ENCODE data around the gene SVBP.
A peak's percentile ranks its signal among the peaks of the same experiment; 100 is the strongest.
"Not testable (repeated sequence)": the region's sequence is repeated elsewhere in the genome, so short reads cannot be mapped to it uniquely, and the experiment has no call there.

SVBP gene, protein sequence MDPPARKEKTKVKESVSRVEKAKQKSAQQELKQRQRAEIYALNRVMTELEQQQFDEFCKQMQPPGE

DNA sequence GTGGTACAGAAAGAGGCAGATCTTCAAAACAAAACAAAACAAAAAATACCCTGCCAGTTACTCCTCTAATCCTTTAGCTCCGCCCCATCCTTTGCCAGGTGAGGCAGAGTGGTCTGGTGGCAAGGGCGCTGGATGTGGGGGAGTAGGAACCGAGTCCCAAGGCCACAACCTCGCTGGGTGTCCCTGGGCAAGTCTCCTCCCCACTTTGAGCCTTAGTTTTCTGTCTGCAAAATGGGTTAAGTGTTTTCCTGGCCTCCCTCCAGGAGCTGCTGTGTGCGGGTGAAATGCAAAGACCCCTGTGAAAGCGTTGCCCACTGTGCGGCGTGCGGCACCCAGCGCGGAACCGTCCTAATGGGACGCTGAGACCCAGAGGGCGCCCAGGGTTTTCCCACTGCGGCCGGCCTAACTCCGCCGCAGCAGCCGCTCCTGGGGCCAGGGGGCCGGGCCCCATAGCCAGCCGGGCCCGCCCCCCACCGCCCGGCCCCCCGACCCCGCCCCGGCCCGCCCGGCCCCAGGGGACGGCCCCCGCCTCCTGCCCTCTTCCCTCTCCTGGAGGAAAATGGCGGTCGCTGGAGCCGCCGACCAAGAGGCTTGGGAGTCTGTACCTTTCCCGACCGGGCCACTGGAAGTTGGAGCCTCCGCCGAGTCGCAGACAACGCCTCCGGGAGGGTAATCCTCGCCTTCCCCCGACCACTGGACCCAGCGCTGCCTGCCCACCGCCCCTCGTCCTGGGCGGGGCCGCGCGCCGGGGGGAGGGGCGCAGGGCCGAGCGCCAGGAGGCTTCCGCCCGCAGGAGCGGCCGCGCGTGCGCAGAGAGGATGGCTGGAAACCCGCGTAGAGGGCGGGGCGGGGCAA lies at the start of gene SVBP, which contains the start of gene ERMAP:
Gene SVBP (minus strand): TSS at position 813 of the 855 bp plus-strand sequence. CDS start 853 bp downstream, outside the sequence.
Gene ERMAP (plus strand): TSS at position 538 of the 855 bp plus-strand sequence. CDS start 13,327 bp downstream, outside the sequence.
- DNase-seq (ENCODE audit: low spot score) = peak; percentile 90

DNA sequence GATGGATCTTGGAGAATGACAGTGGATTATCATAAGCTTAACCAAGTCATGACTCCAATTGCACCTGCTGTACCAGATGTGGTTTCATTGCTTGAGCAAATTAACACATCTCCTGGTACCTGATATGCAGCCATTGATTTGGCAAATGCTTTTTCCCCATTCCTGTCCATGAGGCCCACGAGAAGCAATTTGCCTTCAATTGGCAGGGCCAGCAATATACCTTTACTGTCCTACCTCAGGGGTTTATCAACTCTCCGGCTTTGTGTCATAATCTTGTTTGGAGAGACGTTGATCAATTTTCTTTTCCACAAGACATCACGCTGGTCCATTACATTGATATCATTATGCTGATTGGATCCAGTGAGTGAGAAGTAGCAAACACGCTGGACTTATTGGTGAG lies 49.4 kb upstream of the SVBP start:
- DNase-seq (ENCODE audit: low spot score) = no peak

DNA sequence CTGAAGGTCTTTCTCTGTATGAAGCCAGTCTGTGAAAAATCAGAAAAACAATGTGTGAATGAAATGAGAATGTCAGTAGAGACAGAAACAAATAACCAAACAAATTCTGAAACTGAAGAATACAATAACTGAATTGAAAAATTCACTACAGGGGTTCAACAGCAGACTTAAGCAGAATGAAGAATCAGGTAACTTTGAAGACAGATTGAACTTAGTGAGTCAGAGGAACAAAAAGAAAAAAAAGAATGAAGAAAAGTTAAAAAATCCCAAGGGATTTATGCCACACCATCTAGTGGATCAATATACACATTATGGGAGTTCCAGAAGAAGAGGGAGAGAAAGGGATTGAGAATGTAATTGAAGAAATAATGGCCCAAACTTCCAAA lies 43.8 kb upstream of the SVBP start:
- DNase-seq (ENCODE audit: low spot score) = no peak

DNA sequence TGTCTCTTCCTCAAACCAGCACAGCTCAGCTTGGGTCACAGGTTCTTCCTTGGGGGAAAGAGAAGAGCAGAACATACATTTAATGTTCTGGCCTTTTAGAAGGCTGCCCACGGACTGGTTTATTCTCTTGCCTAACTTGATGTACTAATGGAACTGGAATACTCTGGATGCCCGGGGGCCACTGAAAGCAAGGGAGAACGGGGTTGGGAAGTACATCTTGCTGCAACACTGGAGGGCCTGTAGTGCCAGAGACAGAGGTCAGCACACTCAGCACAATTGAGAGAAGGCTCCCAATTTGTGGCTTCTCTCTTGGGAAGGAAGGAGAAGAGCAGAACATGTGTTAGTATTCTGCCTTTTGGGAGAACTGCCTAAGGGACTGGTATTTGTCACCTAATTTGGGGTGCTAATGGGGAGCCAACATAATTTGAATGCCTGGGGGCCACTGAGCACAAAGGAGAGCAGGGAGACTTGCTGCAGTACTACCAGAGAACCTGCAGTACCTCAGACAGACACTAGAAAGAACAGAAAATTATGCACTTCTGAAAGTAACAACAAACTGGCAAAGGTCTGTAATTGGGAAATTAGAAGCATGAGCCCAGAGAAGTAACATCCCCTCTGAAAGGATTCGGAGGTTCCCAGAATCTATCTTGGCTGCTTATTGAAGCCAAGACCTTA lies 43.3 kb upstream of the SVBP start:
- no peak for DNase-seq (ENCODE audit: low spot score)

DNA sequence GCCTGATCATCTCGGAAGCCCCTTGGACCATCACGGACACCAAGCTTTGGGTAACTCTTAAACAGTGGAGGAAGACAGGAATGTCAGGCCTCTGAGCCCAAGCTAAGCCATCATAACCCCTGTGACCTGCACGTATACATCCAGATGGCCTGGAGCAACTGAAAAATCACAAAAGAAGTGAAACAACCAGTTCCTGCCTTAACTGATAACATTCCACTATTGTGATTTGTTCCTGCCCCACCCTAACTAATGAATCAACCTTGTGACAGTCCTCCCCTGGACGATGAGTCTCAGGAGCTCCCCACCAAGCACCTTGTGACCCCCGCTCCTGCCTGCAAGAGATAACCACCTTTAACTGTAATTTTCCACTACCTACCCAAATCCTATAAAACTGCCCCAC lies 42.2 kb upstream of the SVBP start:
- not testable (repeated sequence) for DNase-seq (ENCODE audit: low spot score)

DNA sequence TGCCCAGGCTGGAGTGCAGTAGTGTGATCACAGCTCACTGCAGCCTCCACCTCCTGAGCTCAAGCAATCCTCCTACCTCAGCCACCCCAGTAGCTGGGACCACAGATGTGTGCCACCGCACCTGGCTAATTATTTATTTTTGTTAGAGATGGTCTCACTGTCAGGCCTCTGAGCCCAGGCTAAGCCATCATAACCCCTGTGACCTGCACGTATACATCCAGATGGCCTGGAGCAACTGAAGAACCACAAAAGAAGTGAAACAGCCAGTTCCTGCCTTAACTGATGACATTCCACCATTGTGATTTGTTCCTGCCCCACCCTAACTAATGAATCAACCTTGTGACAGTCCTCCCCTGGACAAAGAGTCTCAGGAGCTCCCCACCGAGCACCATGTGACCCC lies 39.4 kb upstream of the SVBP start:
- not testable (repeated sequence) for DNase-seq (ENCODE audit: low spot score)

DNA sequence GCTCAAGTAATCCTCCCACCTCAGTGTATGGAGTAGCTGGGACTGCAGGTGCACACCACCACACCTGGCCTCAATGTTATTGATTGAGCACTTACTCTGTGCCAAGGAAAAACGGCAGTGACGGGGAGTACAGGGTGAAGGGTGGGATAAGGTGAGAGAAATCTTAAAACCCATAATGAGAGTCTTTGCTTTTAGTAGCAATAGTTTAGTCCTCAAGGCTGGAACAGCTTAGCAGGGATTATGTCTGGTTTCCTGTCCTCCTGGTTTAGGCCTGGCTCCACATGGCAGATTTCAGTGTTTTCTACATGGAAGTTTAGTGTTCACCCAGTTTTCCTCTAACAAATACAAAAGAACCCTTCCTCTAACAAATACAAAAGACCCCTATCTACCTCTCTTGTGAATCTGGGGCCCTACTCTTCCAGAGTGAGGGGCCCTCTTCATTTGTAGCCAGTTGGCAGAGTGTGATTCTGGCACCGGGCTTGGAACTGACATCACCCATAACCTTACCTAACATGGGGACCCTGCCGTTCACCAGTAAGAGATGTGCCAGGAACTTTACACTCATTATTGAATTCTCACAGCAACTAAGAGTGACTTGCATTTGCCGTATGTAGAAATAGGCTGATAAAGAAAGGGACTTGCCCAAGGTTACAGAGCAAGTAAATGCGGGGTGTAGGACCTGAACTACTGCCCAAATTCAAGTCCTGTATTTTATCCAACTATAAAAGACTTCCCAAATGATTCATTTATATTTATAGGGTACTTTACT lies 36.1 kb upstream of the SVBP start:
- DNase-seq (ENCODE audit: low spot score) = no peak

DNA sequence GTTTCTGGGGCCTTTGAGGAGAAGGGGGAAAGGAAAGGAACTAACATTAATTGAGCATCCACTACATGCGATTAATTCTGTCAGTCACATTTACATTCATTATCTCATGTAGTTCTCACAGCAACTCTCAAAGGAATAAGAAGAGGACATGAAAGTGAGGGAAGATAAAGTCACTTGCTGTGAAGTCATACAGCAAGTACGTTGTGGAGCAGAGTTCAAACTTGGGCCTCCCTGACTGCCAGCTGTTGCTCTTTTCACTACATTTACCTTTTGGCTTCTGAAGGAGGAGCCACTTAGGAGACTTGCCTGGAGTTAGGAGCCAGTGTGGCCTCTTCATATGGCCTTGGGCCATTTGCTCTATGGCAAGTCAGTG lies 35.4 kb upstream of the SVBP start:
- DNase-seq (ENCODE audit: low spot score) = no peak

DNA sequence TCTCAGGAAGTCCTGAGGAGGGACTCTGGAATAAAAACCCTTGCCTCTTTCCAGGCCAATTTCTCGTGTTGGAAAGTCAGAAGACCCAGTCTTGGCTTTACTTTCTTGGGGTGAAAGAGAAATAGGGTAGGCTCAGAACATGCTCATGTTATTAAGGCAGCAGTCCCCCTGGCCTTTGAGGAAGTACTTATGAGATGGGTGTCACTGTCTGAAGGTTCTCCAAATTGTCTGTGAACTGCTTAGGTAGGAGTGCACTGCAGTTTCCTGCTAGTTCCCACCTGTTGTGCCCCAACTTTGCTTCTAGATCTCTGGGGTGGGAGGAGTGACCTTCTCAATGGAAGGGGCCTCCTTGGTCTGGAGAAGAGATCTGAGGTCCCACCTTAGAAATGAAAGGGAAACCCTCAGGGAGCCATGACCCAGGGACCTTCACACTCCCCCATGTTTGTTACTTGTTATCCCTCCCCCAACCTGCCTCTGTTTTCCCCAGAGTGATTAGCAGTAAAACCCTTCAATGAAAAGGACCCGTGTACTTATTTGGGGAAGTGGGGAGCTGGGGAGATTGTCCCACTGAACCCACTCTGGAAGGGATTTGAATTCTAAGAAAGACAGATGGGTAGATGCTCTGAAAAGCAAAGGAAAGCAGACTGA lies 34.9 kb upstream of the SVBP start:
- DNase-seq (ENCODE audit: low spot score) = no peak

DNA sequence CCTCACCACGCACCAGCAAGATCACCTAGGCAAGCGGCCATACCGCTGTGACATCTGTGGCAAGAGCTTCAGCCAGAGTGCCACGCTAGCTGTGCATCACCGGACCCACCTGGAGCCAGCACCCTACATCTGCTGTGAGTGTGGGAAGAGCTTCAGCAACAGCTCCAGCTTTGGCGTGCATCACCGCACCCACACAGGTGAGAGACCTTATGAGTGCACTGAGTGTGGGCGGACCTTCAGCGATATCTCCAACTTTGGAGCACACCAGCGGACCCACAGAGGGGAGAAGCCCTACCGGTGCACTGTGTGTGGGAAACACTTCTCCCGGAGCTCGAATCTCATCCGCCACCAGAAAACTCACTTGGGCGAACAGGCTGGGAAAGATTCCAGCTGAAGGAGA lies 34.2 kb upstream of the SVBP start:
- DNase-seq (ENCODE audit: low spot score) = no peak

DNA sequence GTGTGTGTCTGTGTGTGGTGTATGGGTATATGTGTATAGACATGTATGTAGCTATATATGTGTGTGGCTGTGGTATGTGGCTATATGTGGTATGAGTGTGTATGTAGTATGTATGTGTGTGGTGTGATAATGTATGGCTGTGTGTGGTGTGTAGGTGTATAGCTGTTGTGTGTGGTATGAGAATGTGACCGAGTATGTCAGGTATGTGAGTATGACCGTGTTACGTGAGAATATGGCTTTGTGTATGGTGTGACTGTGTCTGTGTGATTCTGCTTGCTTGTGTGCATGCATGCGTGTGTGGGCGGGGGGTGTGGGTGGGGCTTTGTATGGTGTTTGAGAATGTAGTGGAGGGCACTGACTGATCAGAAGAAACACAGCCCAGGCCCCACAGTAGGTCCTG lies 32.7 kb upstream of the SVBP start:
- DNase-seq (ENCODE audit: low spot score) = no peak

DNA sequence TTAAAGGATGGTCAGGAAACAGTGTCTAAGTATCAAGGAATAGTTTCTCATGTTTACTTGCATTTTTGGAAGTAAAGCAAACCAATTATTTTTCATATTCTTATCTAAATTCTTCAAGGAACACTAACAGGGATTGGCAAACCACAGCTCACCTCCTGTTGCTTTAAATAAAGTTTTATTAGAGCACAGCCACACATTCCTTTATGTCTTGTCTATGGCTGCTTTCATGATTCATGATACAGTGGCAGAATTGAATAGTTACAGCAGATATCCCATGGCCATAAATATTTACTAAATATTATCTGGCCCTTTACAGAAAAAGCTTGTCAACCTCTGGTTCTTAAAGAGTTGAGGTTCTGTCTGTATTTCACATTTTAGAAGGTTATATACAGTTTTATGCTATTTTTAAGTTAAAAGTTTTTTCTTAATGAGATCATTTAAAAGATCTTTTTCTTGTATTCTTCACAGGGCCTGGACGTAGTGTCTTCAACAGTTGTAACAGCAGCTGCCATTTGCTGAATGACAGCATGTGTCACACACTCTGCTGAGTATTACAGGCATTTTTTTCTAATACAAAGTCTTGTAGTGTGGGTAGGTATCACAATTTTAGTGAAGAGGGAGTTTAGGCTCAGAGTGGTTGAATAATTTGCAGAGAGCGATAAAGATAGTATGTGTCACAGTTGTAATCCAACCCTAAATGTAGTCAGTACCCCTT lies 31.8 kb upstream of the SVBP start:
- DNase-seq (ENCODE audit: low spot score) = no peak

DNA sequence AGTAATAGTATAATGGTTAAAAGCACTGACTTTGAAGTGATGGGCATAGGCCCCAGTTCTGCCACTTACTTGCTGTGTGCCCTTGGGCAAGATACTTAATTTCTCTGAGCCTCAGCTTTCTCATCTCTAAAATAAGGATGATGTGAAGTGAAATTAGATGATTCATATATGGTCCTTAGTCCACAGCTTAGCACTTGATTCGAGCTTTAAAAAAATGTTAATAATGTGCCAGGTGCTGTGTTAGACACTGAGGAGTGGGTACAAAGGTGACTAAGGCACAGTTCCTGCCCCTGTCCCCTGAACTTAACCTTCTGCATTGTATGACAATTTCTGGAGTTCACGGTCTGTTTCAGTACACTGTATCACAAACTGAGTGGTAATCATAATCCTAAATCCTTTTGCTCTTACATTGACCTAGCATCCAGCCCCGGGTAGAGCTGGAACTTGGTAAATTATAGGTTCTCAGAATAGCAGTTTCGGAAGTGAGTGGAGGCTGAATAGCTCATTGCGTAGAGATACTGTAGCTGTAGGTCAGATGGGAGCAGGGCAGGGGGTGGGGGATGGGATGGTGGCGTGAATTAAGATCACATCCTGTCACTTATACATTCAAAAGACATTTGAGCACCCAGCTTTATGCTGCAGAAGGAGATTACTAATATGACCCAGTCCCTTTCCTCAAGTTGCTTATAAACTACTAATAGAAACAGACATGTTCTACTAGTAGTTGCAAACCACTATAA lies 30.7 kb upstream of the SVBP start:
- no peak for DNase-seq (ENCODE audit: low spot score)

DNA sequence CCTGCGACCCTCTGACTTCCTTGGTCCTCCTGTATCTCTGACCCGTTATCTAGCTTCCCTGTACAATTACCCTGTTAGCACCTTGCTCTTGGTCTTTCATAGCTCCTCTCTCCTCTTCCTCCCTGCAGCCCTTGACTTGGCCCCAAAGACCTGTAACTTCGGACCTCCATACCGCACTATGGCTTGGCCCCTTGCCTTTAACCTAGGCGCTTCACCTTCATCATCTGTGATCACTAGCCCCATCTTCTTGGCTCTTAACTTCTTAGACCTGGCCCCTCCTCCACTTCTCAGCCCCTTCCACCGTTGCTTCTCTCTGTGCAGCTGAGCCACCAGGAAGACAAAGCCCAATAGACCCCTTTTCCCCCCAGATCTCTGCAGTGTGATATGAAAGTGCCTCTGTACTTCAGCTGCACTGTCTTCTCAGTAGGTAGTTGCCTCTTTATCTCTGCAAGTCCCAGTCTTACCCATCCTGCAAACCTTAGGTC lies 30.0 kb upstream of the SVBP start:
- no peak for DNase-seq (ENCODE audit: low spot score)

DNA sequence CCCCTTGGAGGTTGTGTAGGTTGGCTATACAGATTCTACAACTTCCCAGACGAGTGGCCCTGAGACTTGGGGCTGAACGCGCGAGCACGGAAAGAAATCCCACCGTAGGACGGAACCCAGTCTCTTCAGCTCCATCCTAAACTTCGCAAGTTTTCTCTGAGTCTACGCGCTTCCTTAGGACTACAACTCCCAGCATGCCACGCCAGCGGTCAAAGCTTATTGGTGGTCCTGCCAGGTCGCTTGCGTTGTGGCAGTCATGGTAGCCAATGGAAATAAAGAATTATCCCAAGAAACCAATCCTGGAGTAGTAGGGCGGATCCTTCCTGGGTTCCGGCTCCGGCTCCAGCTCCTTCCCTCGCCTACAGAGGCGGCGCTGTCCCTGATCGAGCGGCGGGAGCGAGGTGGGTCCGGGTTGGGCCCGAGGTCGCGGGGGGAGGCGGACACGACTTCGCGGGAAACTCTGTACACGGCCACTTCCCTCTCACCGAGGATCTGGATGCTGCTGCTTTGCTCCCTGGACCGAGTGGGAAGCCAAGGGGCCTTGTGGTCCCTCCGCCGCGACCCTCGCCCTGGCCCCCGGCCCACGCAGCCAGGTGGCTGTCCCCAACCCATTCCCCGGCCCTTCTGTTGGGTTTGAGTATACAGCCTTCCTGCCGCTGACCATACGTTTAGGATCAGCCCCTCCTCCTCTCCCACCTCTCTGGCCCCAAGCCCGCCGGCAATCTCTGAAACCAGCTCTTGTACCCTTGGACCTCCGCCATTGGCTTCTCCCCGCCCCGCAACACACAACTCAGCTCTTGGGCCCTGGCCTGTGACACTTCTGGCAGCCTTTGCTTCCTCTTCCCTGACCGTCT lies 29.3 kb upstream of the SVBP start, which contains the start of gene ZNF691:
Gene ZNF691 (plus strand): TSS at position 357 of the 854 bp plus-strand sequence. CDS start 3,046 bp downstream, outside the sequence.
- peak; percentile 97 for DNase-seq (ENCODE audit: low spot score)

DNA sequence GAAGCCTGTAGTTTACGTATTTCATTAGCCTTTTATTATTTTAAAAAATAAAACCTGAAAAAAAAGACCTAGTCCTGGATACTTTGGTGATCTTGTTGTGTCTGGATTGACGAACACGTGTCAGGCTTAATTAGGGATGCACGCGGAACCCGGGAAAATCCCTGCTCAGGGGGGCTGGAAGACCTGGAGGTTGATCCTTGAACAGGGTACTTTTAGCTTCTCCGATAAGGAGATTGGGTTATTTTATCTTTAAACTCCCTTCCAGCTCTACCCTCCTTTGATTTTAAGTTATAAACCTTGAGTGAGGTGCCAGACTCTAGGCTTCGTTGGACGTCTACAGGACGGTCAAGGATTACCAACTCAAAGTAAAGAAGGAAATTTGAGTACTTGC lies 28.7 kb upstream of the SVBP start:
- DNase-seq (ENCODE audit: low spot score) = no peak

DNA sequence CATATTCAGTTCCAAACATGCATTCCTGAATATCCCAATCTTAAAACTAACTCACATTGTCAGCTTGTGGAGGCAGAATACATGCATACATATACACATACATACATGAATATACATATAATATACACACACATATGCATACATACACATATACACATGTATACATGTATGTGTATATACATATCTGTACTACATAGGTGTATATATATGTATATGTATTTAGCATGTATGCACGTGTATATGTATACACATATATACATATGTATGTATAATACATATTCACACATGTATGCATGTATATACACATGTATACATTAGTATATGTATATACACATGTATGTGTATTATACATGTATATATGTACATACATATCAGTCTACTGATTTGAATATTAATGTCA lies 28.0 kb upstream of the SVBP start:
- DNase-seq (ENCODE audit: low spot score) = no peak

DNA sequence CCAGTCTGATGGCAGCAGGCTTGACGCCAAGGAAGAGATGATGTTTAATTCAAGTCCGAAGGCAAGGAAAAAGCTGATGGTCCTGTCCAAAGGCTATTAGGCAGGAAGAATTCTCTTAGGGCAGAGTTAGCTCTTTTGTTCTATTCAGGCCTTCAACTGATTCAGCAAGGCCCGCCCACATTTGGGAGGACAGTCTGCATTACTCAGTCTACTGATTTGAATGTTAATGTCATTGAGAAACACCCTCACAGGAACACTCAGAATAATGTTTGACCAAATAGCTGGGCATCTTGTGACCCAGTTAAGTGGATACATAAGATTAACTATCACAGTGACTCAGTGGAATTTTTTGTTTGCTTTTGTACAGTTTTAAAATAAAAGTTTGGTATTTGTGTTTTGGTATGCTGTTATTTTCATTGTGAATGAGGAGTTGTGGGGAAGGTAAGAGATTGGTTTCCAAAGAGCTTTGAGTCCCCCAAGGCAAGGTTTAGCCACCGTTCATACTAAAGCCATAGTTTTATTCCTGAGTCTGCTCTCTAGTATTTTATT lies 27.5 kb upstream of the SVBP start:
- peak; percentile 74 for DNase-seq (ENCODE audit: low spot score)

Data from kidney tubule cell (primary cell).